GM18499 (cell line): ENCODE measurements around the gene RNF133.
"Not testable (repeated sequence)": the region's sequence is repeated elsewhere in the genome, so short reads cannot be mapped to it uniquely, and the experiment has no call there.

ENCODE experiments used
- ATAC-seq: cut with Tn5 transposase; IDR thresholded peaks from one replicate; pipeline ENCODE4 v1.9.1; 2021; ENCODE audit warnings: moderate number of reproducible peaks; ENCODE audit not compliant: insufficient read depth, unreplicated experiment

RNF133 gene

GRCh38 chr7:122691569-122692235, 7.2 kb downstream of the RNF133 start:
- no peak for ATAC-seq

- ATAC-seq, result no peak
These were observed 9.4 kb downstream of the RNF133 start for GRCh38 chr7:122689346-122690109.

- no peak for ATAC-seq
These were observed 10.4 kb downstream of the RNF133 start for GRCh38 chr7:122688400-122688998.

GRCh38 chr7:122686360-122686878, 12.5 kb downstream of the RNF133 start:
- ATAC-seq, result no peak

GRCh38 chr7:122684504-122684903, 14.4 kb downstream of the RNF133 start:
- no peak for ATAC-seq

GRCh38 chr7:122682815-122683550, 15.9 kb downstream of the RNF133 start:
- ATAC-seq, result no peak

GRCh38 chr7:122681186-122681585, 17.7 kb downstream of the RNF133 start:
- not testable (repeated sequence) for ATAC-seq

GRCh38 chr7:122679813-122680212, 19.1 kb downstream of the RNF133 start:
- ATAC-seq, result no peak

- not testable (repeated sequence) for ATAC-seq
These were observed 19.6 kb downstream of the RNF133 start for GRCh38 chr7:122679269-122679709.

- no peak for ATAC-seq
These were observed 21.8 kb downstream of the RNF133 start for GRCh38 chr7:122677149-122677548.

- ATAC-seq, result no peak
These were observed 22.5 kb downstream of the RNF133 start for GRCh38 chr7:122676466-122676865.

GRCh38 chr7:122675621-122676020, 23.3 kb downstream of the RNF133 start:
- no peak for ATAC-seq

- no peak for ATAC-seq
These were observed 23.9 kb downstream of the RNF133 start for GRCh38 chr7:122675011-122675410.

GRCh38 chr7:122674502-122674901, 24.4 kb downstream of the RNF133 start:
- no peak for ATAC-seq

GRCh38 chr7:122673951-122674350, 25.0 kb downstream of the RNF133 start:
- no peak for ATAC-seq

- no peak for ATAC-seq
These were observed 26.4 kb downstream of the RNF133 start for GRCh38 chr7:122672536-122672935.

- ATAC-seq, result no peak
These were observed 35.2 kb downstream of the RNF133 start for GRCh38 chr7:122663733-122664132.

- no peak for ATAC-seq
These were observed 40.1 kb downstream of the RNF133 start for GRCh38 chr7:122658856-122659255.

GRCh38 chr7:122653685-122654084, 45.2 kb downstream of the RNF133 start:
- no peak for ATAC-seq

GRCh38 chr7:122652876-122653275, 46.0 kb downstream of the RNF133 start:
- ATAC-seq, result no peak
